ENCODE data around the gene KCNJ9. TPM values are rescaled to one million over a fixed set of nuclear protein-coding genes. Genes with fewer than 3 reads are reported as not detected.

Gene KCNJ9
- total and polyA plus RNA-seq, 2 of the 13 experiments (the other 11 are each of a cell fraction or from before 2014, with no cell fraction given): not detected

DNA sequence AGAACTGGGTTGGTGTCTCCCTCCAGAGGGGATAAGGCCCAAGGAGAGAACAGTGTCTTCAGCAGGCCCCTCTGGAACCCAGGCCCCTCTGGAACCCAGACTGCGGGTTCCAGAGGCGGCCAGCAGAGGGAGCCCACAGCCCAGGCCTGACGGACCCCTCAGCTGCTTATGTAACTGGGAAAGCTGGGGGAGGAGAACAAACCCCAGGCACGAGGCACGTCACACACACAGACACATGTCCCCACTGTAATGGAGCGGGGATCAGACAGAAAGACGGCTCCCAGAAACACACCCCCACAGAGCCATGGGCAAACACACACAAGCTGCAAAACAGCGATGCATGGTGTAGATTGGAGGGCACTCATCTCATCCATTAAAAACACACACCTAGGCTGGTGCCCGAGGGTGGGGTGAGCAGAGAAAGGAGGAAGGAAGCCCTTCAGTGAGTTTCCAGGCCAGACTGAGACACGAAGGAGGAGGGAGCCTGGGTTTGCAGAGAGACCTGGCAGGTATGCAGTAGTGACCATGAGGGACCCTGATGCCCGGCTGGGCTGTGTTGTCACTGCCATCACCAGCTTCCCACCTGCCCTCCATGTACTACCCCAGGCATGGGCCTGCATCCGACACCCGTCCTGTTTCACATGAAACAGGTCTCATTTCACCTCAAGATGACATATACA lies 19.8 kb downstream of the KCNJ9 start (continued):
- TF ChIP-seq FOXC1 (CRISPR knock-in tag; IDR thresholded peaks at IDR 0.05; ENCODE audit: borderline replicate concordance) (no peak), PHB2 (IDR thresholded peaks at IDR 0.05; ENCODE audit: partially characterized antibody) (no peak), NFE2 (CRISPR knock-in tag; IDR thresholded peaks at IDR 0.05) (no peak), ZFP82 (CRISPR knock-in tag; IDR thresholded peaks at IDR 0.05; ENCODE audit: borderline replicate concordance) (no peak), NFRKB (IDR thresholded peaks at IDR 0.05) (no peak), SIN3A (IDR thresholded peaks at IDR 0.05; ENCODE audit: borderline replicate concordance, low read depth, low read length) (peak; percentile 35; the same call in 1 of the 2 replicates), NR2F1 (CRISPR knock-in tag; IDR thresholded peaks at IDR 0.05) (no peak), ISX (CRISPR knock-in tag; conservative IDR thresholded peaks at IDR 0.05) (no peak), NFIC (IDR thresholded peaks at IDR 0.05; ENCODE audit: low read length) (no peak), ZNF558 (CRISPR knock-in tag; IDR thresholded peaks at IDR 0.05; ENCODE audit: borderline replicate concordance) (no peak), ZFP90 (CRISPR knock-in tag; IDR thresholded peaks at IDR 0.05; ENCODE audit: borderline replicate concordance) (peak; percentile 52; the same call in 1 of the 2 replicates), ZNF256 (CRISPR knock-in tag; conservative IDR thresholded peaks at IDR 0.05) (no peak)
- TF ChIP-seq, protein P1, sequence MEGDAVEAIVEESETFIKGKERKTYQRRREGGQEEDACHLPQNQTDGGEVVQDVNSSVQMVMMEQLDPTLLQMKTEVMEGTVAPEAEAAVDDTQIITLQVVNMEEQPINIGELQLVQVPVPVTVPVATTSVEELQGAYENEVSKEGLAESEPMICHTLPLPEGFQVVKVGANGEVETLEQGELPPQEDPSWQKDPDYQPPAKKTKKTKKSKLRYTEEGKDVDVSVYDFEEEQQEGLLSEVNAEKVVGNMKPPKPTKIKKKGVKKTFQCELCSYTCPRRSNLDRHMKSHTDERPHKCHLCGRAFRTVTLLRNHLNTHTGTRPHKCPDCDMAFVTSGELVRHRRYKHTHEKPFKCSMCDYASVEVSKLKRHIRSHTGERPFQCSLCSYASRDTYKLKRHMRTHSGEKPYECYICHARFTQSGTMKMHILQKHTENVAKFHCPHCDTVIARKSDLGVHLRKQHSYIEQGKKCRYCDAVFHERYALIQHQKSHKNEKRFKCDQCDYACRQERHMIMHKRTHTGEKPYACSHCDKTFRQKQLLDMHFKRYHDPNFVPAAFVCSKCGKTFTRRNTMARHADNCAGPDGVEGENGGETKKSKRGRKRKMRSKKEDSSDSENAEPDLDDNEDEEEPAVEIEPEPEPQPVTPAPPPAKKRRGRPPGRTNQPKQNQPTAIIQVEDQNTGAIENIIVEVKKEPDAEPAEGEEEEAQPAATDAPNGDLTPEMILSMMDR (CRISPR knock-in tag; IDR thresholded peaks at IDR 0.05): peak; percentile 96
- TF ChIP-seq, protein P2, sequence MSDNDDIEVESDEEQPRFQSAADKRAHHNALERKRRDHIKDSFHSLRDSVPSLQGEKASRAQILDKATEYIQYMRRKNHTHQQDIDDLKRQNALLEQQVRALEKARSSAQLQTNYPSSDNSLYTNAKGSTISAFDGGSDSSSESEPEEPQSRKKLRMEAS (IDR thresholded peaks at IDR 0.05): peak; percentile 90
- TF ChIP-seq, protein P3, sequence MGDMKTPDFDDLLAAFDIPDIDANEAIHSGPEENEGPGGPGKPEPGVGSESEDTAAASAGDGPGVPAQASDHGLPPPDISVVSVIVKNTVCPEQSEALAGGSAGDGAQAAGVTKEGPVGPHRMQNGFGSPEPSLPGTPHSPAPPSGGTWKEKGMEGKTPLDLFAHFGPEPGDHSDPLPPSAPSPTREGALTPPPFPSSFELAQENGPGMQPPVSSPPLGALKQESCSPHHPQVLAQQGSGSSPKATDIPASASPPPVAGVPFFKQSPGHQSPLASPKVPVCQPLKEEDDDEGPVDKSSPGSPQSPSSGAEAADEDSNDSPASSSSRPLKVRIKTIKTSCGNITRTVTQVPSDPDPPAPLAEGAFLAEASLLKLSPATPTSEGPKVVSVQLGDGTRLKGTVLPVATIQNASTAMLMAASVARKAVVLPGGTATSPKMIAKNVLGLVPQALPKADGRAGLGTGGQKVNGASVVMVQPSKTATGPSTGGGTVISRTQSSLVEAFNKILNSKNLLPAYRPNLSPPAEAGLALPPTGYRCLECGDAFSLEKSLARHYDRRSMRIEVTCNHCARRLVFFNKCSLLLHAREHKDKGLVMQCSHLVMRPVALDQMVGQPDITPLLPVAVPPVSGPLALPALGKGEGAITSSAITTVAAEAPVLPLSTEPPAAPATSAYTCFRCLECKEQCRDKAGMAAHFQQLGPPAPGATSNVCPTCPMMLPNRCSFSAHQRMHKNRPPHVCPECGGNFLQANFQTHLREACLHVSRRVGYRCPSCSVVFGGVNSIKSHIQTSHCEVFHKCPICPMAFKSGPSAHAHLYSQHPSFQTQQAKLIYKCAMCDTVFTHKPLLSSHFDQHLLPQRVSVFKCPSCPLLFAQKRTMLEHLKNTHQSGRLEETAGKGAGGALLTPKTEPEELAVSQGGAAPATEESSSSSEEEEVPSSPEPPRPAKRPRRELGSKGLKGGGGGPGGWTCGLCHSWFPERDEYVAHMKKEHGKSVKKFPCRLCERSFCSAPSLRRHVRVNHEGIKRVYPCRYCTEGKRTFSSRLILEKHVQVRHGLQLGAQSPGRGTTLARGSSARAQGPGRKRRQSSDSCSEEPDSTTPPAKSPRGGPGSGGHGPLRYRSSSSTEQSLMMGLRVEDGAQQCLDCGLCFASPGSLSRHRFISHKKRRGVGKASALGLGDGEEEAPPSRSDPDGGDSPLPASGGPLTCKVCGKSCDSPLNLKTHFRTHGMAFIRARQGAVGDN (CRISPR knock-in tag; IDR thresholded peaks at IDR 0.05): peak; percentile 86
- TF ChIP-seq, protein P4, sequence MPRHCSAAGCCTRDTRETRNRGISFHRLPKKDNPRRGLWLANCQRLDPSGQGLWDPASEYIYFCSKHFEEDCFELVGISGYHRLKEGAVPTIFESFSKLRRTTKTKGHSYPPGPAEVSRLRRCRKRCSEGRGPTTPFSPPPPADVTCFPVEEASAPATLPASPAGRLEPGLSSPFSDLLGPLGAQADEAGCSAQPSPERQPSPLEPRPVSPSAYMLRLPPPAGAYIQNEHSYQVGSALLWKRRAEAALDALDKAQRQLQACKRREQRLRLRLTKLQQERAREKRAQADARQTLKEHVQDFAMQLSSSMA (CRISPR knock-in tag; IDR thresholded peaks at IDR 0.05): no peak
- TF ChIP-seq, protein P5, sequence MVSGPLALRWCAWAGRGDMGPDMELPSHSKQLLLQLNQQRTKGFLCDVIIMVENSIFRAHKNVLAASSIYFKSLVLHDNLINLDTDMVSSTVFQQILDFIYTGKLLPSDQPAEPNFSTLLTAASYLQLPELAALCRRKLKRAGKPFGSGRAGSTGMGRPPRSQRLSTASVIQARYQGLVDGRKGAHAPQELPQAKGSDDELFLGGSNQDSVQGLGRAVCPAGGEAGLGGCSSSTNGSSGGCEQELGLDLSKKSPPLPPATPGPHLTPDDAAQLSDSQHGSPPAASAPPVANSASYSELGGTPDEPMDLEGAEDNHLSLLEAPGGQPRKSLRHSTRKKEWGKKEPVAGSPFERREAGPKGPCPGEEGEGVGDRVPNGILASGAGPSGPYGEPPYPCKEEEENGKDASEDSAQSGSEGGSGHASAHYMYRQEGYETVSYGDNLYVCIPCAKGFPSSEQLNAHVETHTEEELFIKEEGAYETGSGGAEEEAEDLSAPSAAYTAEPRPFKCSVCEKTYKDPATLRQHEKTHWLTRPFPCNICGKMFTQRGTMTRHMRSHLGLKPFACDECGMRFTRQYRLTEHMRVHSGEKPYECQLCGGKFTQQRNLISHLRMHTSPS (CRISPR knock-in tag; IDR thresholded peaks at IDR 0.05; ENCODE audit: low read depth): no peak
- TF ChIP-seq, protein P6, sequence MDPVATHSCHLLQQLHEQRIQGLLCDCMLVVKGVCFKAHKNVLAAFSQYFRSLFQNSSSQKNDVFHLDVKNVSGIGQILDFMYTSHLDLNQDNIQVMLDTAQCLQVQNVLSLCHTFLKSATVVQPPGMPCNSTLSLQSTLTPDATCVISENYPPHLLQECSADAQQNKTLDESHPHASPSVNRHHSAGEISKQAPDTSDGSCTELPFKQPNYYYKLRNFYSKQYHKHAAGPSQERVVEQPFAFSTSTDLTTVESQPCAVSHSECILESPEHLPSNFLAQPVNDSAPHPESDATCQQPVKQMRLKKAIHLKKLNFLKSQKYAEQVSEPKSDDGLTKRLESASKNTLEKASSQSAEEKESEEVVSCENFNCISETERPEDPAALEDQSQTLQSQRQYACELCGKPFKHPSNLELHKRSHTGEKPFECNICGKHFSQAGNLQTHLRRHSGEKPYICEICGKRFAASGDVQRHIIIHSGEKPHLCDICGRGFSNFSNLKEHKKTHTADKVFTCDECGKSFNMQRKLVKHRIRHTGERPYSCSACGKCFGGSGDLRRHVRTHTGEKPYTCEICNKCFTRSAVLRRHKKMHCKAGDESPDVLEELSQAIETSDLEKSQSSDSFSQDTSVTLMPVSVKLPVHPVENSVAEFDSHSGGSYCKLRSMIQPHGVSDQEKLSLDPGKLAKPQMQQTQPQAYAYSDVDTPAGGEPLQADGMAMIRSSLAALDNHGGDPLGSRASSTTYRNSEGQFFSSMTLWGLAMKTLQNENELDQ (CRISPR knock-in tag; IDR thresholded peaks at IDR 0.05; ENCODE audit: borderline replicate concordance): no peak
